Hematopoietic multipotent progenitor cell treated with erythropoietin and hydrocortisone succinate and interleukin-3 and kit ligand, for 17 days (in vitro differentiated cells): ENCODE measurements around the gene KNG1.
"Not testable (repeated sequence)": the region's sequence is repeated elsewhere in the genome, so short reads cannot be mapped to it uniquely, and the experiment has no call there.

Source experiments
- DNase-seq: peaks from one replicate; pipeline ENCODE4 v3.0.0-alpha.2; 2015; ENCODE audit warnings: low spot score

Gene KNG1

GRCh38 chr3:186710694-186711093 is 6.5 kb upstream of the KNG1 start:
- DNase-seq = not testable (repeated sequence)

- DNase-seq = no peak
These were observed 3.7 kb upstream of the KNG1 start for GRCh38 chr3:186713499-186713898.

GRCh38 chr3:186719945-186720739 is 3.0 kb downstream of the KNG1 start:
- DNase-seq = no peak

GRCh38 chr3:186722457-186722856 is 5.3 kb downstream of the KNG1 start:
- DNase-seq = no peak

GRCh38 chr3:186724911-186725310 is 7.8 kb downstream of the KNG1 start:
- DNase-seq = no peak

- no peak for DNase-seq
These were observed 15.1 kb downstream of the KNG1 start for GRCh38 chr3:186732169-186732766.

GRCh38 chr3:186742618-186743380 is 25.6 kb downstream of the KNG1 start:
- no peak for DNase-seq

GRCh38 chr3:186743666-186744065 is 26.5 kb downstream of the KNG1 start:
- no peak for DNase-seq

- DNase-seq = no peak
These were observed 28.8 kb downstream of the KNG1 start for GRCh38 chr3:186746008-186746407.

- DNase-seq = no peak
These were observed 33.2 kb downstream of the KNG1 start for GRCh38 chr3:186750316-186750715.

GRCh38 chr3:186751480-186751879 is 34.3 kb downstream of the KNG1 start:
- DNase-seq = no peak

- no peak for DNase-seq
These were observed 36.8 kb downstream of the KNG1 start for GRCh38 chr3:186754006-186754405.

- DNase-seq = no peak
These were observed 37.7 kb downstream of the KNG1 start for GRCh38 chr3:186754871-186755270.

GRCh38 chr3:186757214-186757613 is 40.1 kb downstream of the KNG1 start:
- no peak for DNase-seq

GRCh38 chr3:186757686-186758220 is 40.6 kb downstream of the KNG1 start:
- no peak for DNase-seq

GRCh38 chr3:186759231-186759930 is 42.2 kb downstream of the KNG1 start:
- DNase-seq = no peak

- DNase-seq = no peak
These were observed 43.1 kb downstream of the KNG1 start for GRCh38 chr3:186760141-186760833.

- no peak for DNase-seq
These were observed 43.8 kb downstream of the KNG1 start for GRCh38 chr3:186760897-186761447.

GRCh38 chr3:186772281-186772694 is 55.1 kb downstream of the KNG1 start:
- DNase-seq = no peak

- no peak for DNase-seq
These were observed 55.7 kb downstream of the KNG1 start for GRCh38 chr3:186772701-186773417.
